ENCODE results near the gene ZNF219.
"Not testable (repeated sequence)": the region's sequence is repeated elsewhere in the genome, so short reads cannot be mapped to it uniquely, and the experiment has no call there.

ZNF219 gene

GRCh38 chr14:21040941-21041340 lies 57.5 kb downstream of the ZNF219 start:
- not testable (repeated sequence) for DNase-seq

GRCh38 chr14:21040370-21040925 lies 58.0 kb downstream of the ZNF219 start:
- no peak for DNase-seq

Measured in NCI-H524 (cell line).